CD14-positive monocyte (primary cell): ENCODE measurements around the gene TSPAN32. TPM values are rescaled to one million over a fixed set of nuclear protein-coding genes. Genes with fewer than 3 reads are reported as not detected.

Experiments used
- DNase-seq, 3 donors: peaks; one replicate each; pipeline ENCODE4 v3.0.0-alpha.2; 2011 to 2022
- H2AFZ ChIP-seq: 2 replicates; pipeline ENCODE4 v1.6.0; 2012; ENCODE audit warnings: mild to moderate bottlenecking, low read depth, low read length, inconsistent platforms; ENCODE audit not compliant: insufficient read depth, poor library complexity, severe bottlenecking
- H3K27ac ChIP-seq, 2 donors: 1 replicate in 1 of 2; 2 replicates in 1 of 2; pipeline ENCODE4 v1.5.1; 2012 to 2013; ENCODE audit warnings: low read length in 2 of 2, control low read depth in 1 of 2, inconsistent platforms in 1 of 2, low read depth in 1 of 2, mild to moderate bottlenecking in 1 of 2
- H3K27me3 ChIP-seq, 2 donors: one replicate each; pipeline versions ENCODE4 v1.6.0 to v1.6.1; 2011 to 2013; ENCODE audit warnings: low read length in 2 of 2; ENCODE audit not compliant: control insufficient read depth in 2 of 2, insufficient read depth in 2 of 2
- H3K36me3 ChIP-seq, 2 donors: replicated peaks in 1 of 2; 1 replicate in 1 of 2; 2 replicates in 1 of 2; pipeline versions ENCODE4 v1.5.1 to v1.6.1; 2012 to 2013; ENCODE audit warnings: low read length in 2 of 2, control low read depth in 1 of 2, inconsistent platforms in 1 of 2, mild to moderate bottlenecking in 1 of 2; ENCODE audit not compliant: insufficient read depth in 2 of 2, control insufficient read depth in 1 of 2
- H3K4me1 ChIP-seq, 2 donors: 1 replicate in 1 of 2; 2 replicates in 1 of 2; pipeline versions ENCODE4 v1.5.1 to v1.6.1; 2012 to 2013; ENCODE audit warnings: low read length in 2 of 2, control low read depth in 1 of 2, inconsistent platforms in 1 of 2, mild to moderate bottlenecking in 1 of 2, moderate library complexity in 1 of 2; ENCODE audit not compliant: insufficient read depth in 2 of 2, control insufficient read depth in 1 of 2
- H3K4me2 ChIP-seq: replicated peaks from 2 replicates; pipeline ENCODE3; 2012; ENCODE audit warnings: low read length, moderate library complexity, mild to moderate bottlenecking; ENCODE audit not compliant: poor library complexity, severe bottlenecking; ENCODE audit errors: extremely low read depth
- H3K4me3 ChIP-seq, 3 experiments: fragments of 200-600 bp in 1 of 3; sonication (generic) in 1 of 3; replicated peaks in 1 of 3; 1 replicate in 2 of 3; 2 replicates in 1 of 3; pipeline ENCODE4 v1.5.1; 2011 to 2013; ENCODE audit warnings: low read length in 3 of 3, mild to moderate bottlenecking in 3 of 3, control low read depth in 2 of 3, low read depth in 2 of 3, inconsistent platforms in 1 of 3, moderate library complexity in 1 of 3
- H3K79me2 ChIP-seq: 2 replicates; pipeline ENCODE4 v1.6.0; 2012; ENCODE audit warnings: mild to moderate bottlenecking, control low read depth, inconsistent platforms, low read length, moderate library complexity; ENCODE audit not compliant: insufficient read depth
- H3K9ac ChIP-seq: 2 replicates; pipeline ENCODE4 v1.6.0; 2017; ENCODE audit warnings: low read length, mild to moderate bottlenecking; ENCODE audit not compliant: insufficient read depth, poor library complexity, severe bottlenecking
- H3K9me3 ChIP-seq, 2 donors: replicated peaks in 1 of 2; 1 replicate in 1 of 2; 2 replicates in 1 of 2; pipeline versions ENCODE4 v1.5.1 to v1.6.1; 2012 to 2013; ENCODE audit warnings: low read length in 2 of 2, control low read depth in 1 of 2; ENCODE audit not compliant: control insufficient read depth in 1 of 2, insufficient read depth in 1 of 2
- H4K20me1 ChIP-seq: 2 replicates; pipeline ENCODE4 v1.6.0; 2012; ENCODE audit warnings: mild to moderate bottlenecking, low read length, control low read depth, moderate library complexity; ENCODE audit not compliant: insufficient read depth
- H3K27ac Mint-ChIP-seq, 7 donors: one replicate each; pipeline ENCODE4 v1.8.0; 2020; ENCODE audit warnings: mild to moderate bottlenecking in 7 of 7, mixed read lengths in 7 of 7, moderate library complexity in 6 of 7, inconsistent platforms in 2 of 7
- H3K27me3 Mint-ChIP-seq, 3 donors: one replicate each; pipeline ENCODE4 v1.8.0; 2021 to 2022; ENCODE audit warnings: low read depth in 3 of 3, mild to moderate bottlenecking in 3 of 3, mixed read lengths in 3 of 3, moderate library complexity in 3 of 3, inconsistent platforms in 1 of 3
- H3K36me3 Mint-ChIP-seq, 2 donors: one replicate each; pipeline ENCODE4 v1.8.0; 2020; ENCODE audit warnings: mixed read lengths in 2 of 2, inconsistent platforms in 1 of 2, mild to moderate bottlenecking in 1 of 2
- H3K4me1 Mint-ChIP-seq: one replicate; pipeline ENCODE4 v1.8.0; 2020; ENCODE audit warnings: mild to moderate bottlenecking, mixed read lengths
- H3K4me3 Mint-ChIP-seq, 2 donors: one replicate each; pipeline ENCODE4 v1.8.0; 2020; ENCODE audit warnings: mild to moderate bottlenecking in 2 of 2, mixed read lengths in 2 of 2, moderate library complexity in 1 of 2
- H3K9me3 Mint-ChIP-seq, 7 donors: one replicate each; pipeline ENCODE4 v1.8.0; 2020 to 2022; ENCODE audit warnings: mixed read lengths in 7 of 7, mild to moderate bottlenecking in 6 of 7, moderate library complexity in 6 of 7, inconsistent platforms in 2 of 7
- CTCF ChIP-seq: fragments of 200-600 bp; IDR thresholded peaks from one replicate; pipeline ENCODE4 v1.8.0; 2022; ENCODE audit warnings: antibody characterized with exemption, mild to moderate bottlenecking
- WGBS: methylation state at CpG from one replicate; pipeline ENCODE4 v1.1.5; 2013; ENCODE audit warnings: missing lambda C conversion rate; ENCODE audit not compliant: insufficient coverage; 5-methylcytosine and 5-hydroxymethylcytosine counted together
- intact Hi-C, 2 donors: fragments of 100-400 bp; cut with micrococcal nuclease; formaldehyde crosslinking; loops; one replicate each; pipeline versions ENCODE4 v1.15.0 to v1.15.1; 2023
- polyA plus RNA-seq, 3 donors: library from polyadenylated mRNA; depleted of rRNA in 1 of 3; unstranded in 2 of 3; stranded (reverse) in 1 of 3; fragments of 300-500 nt in 2 of 3; fragments of >200 nt in 1 of 3; fragmentation: Illumina TruSeq in 2 of 3; gene quantifications; 1 replicate in 2 of 3; 2 replicates in 1 of 3; pipeline ENCODE4 v1.2.3, GENCODE V29; 2012 to 2021

Gene TSPAN32
- polyA plus RNA-seq, 3 donors: 34.8 to 136 (median 82.5) TPM

GRCh38 chr11:2317354-2318050 is 15.7 kb downstream of the TSPAN32 start:
- no peak overlapping the region for H3K4me3 ChIP-seq
- H3K27me3 ChIP-seq: peaks cover 0 to 21% of the 10 kb centered on the region in 2 donors
- H3K9ac ChIP-seq: no peak overlapping the region
- Mint-ChIP-seq H3K27ac (peak overlapping the region in 1 of 7 donors; percentile 28), H3K27me3 (peaks cover 15 to 34% (median 23%) of the 10 kb centered on the region in 3 donors), H3K4me1 (no peaks in the 10 kb centered on the region), H3K36me3 (peaks cover 2 to 5% of the 10 kb centered on the region in 2 donors), H3K4me3 (no peak overlapping the region), H3K9me3 (peaks cover 5 to 17% (median 8%) of the 10 kb centered on the region in 7 donors)
- H3K36me3 ChIP-seq: no peaks in the 10 kb centered on the region
- no peak overlapping the region for H3K4me2 ChIP-seq
- no peak for TF ChIP-seq CTCF
- no peak for DNase-seq
- H3K27ac ChIP-seq: no peak overlapping the region
- H3K79me2 ChIP-seq: no peaks in the 10 kb centered on the region
- WGBS: 95% methylated on average over 17 of the region's 17 CpGs
- intact Hi-C loops: no loop called here
- H4K20me1 ChIP-seq: peaks cover 59% of the 10 kb centered on the region
- H2AFZ ChIP-seq: no peak overlapping the region
- peaks cover 0 to 4% of the 10 kb centered on the region in 2 donors for H3K9me3 ChIP-seq
- no peaks in the 10 kb centered on the region for H3K4me1 ChIP-seq

DNA sequence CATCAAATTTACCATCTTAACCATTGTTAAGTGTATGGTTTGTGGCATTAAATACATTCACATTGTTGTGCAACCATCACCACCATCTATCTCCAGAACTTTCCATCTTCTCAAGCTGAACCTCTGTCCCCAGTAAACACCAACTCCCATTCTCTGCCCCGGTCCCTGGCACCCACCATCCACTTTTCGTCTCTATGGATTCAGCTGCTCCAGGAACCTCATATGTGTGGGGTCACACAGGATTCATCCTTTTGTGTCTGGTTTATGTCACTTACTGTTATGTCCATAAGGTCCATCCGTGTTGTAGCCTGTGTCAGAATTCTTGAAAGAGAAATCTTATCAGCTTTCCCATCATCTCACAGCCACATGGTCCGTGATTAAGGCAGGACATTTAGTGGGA is 16.3 kb downstream of the TSPAN32 start:
- Histone ChIP-seq H3K27me3 (peaks cover 0 to 22% of the 10 kb centered on the region in 2 donors), H3K4me3 (no peak overlapping the region), H4K20me1 (peaks cover 53% of the 10 kb centered on the region), H3K4me1 (no peaks in the 10 kb centered on the region), H3K79me2 (no peaks in the 10 kb centered on the region), H3K9me3 (peaks cover 0 to 4% of the 10 kb centered on the region in 2 donors), H3K4me2 (no peak overlapping the region), H3K36me3 (no peaks in the 10 kb centered on the region), H2AFZ (no peak overlapping the region), H3K9ac (no peak overlapping the region), H3K27ac (no peak overlapping the region)
- no peak for DNase-seq
- Mint-ChIP-seq H3K36me3 (peaks cover 2 to 5% of the 10 kb centered on the region in 2 donors), H3K27ac (no peak overlapping the region), H3K4me1 (peaks cover 4% of the 10 kb centered on the region), H3K4me3 (peak overlapping the region in 1 of 2 donors; percentile 12), H3K27me3 (peaks cover 20 to 38% (median 29%) of the 10 kb centered on the region in 3 donors), H3K9me3 (peaks cover 9 to 24% (median 13%) of the 10 kb centered on the region in 7 donors)
- 94% methylated on average over 2 of the region's 4 CpGs for WGBS
- intact Hi-C loops: no loop called here
- no peak for TF ChIP-seq CTCF
